AG04450 (cell line): ENCODE data around the gene CLMP. TPM values are rescaled to one million over a fixed set of nuclear protein-coding genes. Genes with fewer than 3 reads are reported as not detected.
"Not testable (repeated sequence)": the region's sequence is repeated elsewhere in the genome, so short reads cannot be mapped to it uniquely, and the experiment has no call there.

Experiments
- CTCF ChIA-PET: fragments of 300-600, 350-600 bp; formaldehyde crosslinking; extraction: SDS; loops from one replicate; lab custom pipeline; 2022; ENCODE audit warnings: antibody characterized with exemption, inconsistent platforms; lab: Charles Lee
- POLR2A ChIA-PET: fragments of 350-600 bp; formaldehyde crosslinking; extraction: SDS; loops from one replicate; lab custom pipeline; 2021; ENCODE audit warnings: antibody characterized with exemption, inconsistent platforms; lab: Yijun Ruan, JAX
- DNase-seq: peaks from one replicate; pipeline ENCODE4 v3.0.0-alpha.2; 2011; ENCODE audit warnings: low read depth, low spot score
- H3K27ac ChIP-seq: one replicate; pipeline ENCODE4 v1.5.1; 2012; ENCODE audit warnings: low read depth, low read length, control low read depth
- H3K27me3 ChIP-seq: one replicate; pipeline ENCODE4 v1.6.0; 2012; ENCODE audit warnings: low read length; ENCODE audit not compliant: control insufficient read depth, insufficient read depth
- H3K4me3 ChIP-seq: 2 replicates; pipeline ENCODE4 v1.5.1; 2011; ENCODE audit warnings: mild to moderate bottlenecking, low read depth, low read length, control low read depth
- H3K9me3 ChIP-seq: 2 replicates; pipeline ENCODE4 v1.5.1; 2012; ENCODE audit warnings: low read length; ENCODE audit not compliant: control insufficient read depth, insufficient read depth
- CTCF ChIP-seq: IDR thresholded peaks from 2 replicates; pipeline ENCODE4 v1.5.1; 2011; ENCODE audit warnings: low read depth, low read length, control low read depth, inconsistent platforms
- polyA plus RNA-seq: library from polyadenylated mRNA; depleted of rRNA; stranded (reverse); fragments of >200 nt; gene quantifications from 2 replicates; pipeline ENCODE4 v1.2.3, GENCODE V29; 2011

Gene CLMP
- polyA plus RNA-seq, 1 experiment = 288 TPM

GRCh38 chr11:123158033-123159003 is 36.7 kb downstream of the CLMP start:
- DNase-seq = no peak
- Histone ChIP-seq H3K9me3 (no peaks in the 10 kb centered on the region), H3K4me3 (no peak overlapping the region), H3K27me3 (no peaks in the 10 kb centered on the region), H3K27ac (no peak overlapping the region)
- POLR2A ChIA-PET = no interaction called here
- CTCF ChIA-PET = no interaction called here
- TF ChIP-seq CTCF = no peak

GRCh38 chr11:123152951-123153350 is 42.1 kb downstream of the CLMP start:
- Histone ChIP-seq H3K9me3 (no peaks in the 10 kb centered on the region), H3K4me3 (no peak overlapping the region), H3K27me3 (no peaks in the 10 kb centered on the region), H3K27ac (no peak overlapping the region)
- ChIA-PET POLR2A (no interaction called here), CTCF (interaction anchor here (0.7 to 3.0 kb wide), 5 partner anchors 11 to 264 kb away, joined by 3 to 13 read pairs (median 6); no protein-coding TSS in a partner anchor)
- TF ChIP-seq CTCF = no peak
- DNase-seq = no peak

GRCh38 chr11:123152346-123152745 is 42.7 kb downstream of the CLMP start:
- CTCF ChIA-PET = interaction anchor here (0.7 to 3.0 kb wide), 5 partner anchors 12 to 559 kb away, joined by 3 to 13 read pairs (median 6); no protein-coding TSS in a partner anchor
- H3K27ac ChIP-seq, H3K27me3 ChIP-seq, POLR2A ChIA-PET, H3K4me3 ChIP-seq, DNase-seq, H3K9me3 ChIP-seq: not testable (repeated sequence)

GRCh38 chr11:123151796-123152195 is 43.3 kb downstream of the CLMP start:
- DNase-seq = no peak
- Histone ChIP-seq H3K27me3 (no peaks in the 10 kb centered on the region), H3K9me3 (no peaks in the 10 kb centered on the region), H3K27ac (no peak overlapping the region), H3K4me3 (no peak overlapping the region)
- CTCF ChIA-PET = interaction anchor here (0.7 to 2.1 kb wide), 4 partner anchors 13 to 559 kb away, joined by 3 to 9 read pairs (median 4); no protein-coding TSS in a partner anchor
- POLR2A ChIA-PET = no interaction called here
- TF ChIP-seq CTCF = no peak

- TF ChIP-seq CTCF = no peak
- Histone ChIP-seq H3K27ac (no peak overlapping the region), H3K27me3 (no peaks in the 10 kb centered on the region), H3K9me3 (no peaks in the 10 kb centered on the region), H3K4me3 (no peak overlapping the region)
- ChIA-PET POLR2A (no interaction called here), CTCF (interaction anchor here (0.9 to 2.1 kb wide), 2 partner anchors 14 to 110 kb away, joined by 3 to 9 read pairs; no protein-coding TSS in a partner anchor)
- DNase-seq = no peak
These were observed 43.7 kb downstream of the CLMP start for GRCh38 chr11:123151366-123151765.
